ENCODE results near the gene CNTFR. TPM values are rescaled to one million over a fixed set of nuclear protein-coding genes. Genes with fewer than 3 reads are reported as not detected.

The CNTFR gene
- total RNA-seq, 2 donors from 2014 or later: 1.6 to 16.8 TPM

DNA sequence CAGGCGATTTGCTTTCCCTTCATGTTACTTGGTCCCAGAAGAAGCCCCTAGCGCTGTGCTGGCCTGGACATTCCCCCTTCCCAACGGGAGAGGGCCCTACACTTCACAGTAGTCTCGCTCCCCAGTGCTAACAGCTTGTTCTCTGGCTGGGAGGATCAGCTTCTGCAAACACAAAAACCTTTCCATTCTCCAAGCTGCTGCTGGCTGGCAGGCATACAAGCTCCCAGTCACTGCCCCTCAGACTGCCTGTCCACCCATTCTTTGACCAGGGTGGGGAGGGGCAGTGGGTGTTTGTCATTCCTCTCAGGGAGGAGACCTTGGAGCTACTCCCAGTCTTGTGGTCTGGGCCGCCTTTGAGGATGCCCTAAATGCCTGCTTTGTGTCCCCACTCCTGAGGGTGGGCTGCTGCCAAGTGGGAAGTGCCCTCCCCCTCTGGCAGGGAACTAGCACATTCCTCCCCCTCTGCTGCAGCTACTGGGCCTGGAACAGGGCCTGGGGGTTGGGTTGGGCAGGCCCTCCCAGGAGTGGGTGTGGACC is 87.6 kb downstream of the CNTFR start:
- WGBS, 2 donors: 33 to 34% methylated on average over 4 to 5 of the region's 5 CpGs
- Histone ChIP-seq H3K4me1 (peaks cover 22% of the 10 kb centered on the region), H3K27me3 (no peaks in the 10 kb centered on the region), H3K27ac (peak overlapping the region in 3 of 4 donors; percentile 39 to 61 (median 54)), H3K9me3 (no peaks in the 10 kb centered on the region), H3K4me3 (no peak overlapping the region), H3K36me3 (replicated peaks in 1 of 2; ENCODE audit: insufficient read depth in 1 of 2, low read depth in 2 of 2) (no peaks in the 10 kb centered on the region)
- TF ChIP-seq POLR2A (IDR thresholded peaks at IDR 0.05): no peak
- TF ChIP-seq, protein P1, sequence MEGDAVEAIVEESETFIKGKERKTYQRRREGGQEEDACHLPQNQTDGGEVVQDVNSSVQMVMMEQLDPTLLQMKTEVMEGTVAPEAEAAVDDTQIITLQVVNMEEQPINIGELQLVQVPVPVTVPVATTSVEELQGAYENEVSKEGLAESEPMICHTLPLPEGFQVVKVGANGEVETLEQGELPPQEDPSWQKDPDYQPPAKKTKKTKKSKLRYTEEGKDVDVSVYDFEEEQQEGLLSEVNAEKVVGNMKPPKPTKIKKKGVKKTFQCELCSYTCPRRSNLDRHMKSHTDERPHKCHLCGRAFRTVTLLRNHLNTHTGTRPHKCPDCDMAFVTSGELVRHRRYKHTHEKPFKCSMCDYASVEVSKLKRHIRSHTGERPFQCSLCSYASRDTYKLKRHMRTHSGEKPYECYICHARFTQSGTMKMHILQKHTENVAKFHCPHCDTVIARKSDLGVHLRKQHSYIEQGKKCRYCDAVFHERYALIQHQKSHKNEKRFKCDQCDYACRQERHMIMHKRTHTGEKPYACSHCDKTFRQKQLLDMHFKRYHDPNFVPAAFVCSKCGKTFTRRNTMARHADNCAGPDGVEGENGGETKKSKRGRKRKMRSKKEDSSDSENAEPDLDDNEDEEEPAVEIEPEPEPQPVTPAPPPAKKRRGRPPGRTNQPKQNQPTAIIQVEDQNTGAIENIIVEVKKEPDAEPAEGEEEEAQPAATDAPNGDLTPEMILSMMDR (IDR thresholded peaks at IDR 0.05): peak in 3 of 7 experiments; percentile 11 to 30 (median 23)
- ATAC-seq: peak; percentile 77
- intact Hi-C loops (cut with DNase I): no loop called here
- DNase-seq: peak; percentile 35 to 81 (median 69)

Other genes with a start within 250 kb of the CNTFR start
- gene MYORG, start 212.8 kb downstream of the CNTFR start, total RNA-seq: 10 to 100 TPM; 11.2 to 11.9 TPM
- gene FAM219A, start 131.2 kb downstream of the CNTFR start, total RNA-seq: 1 to 10 TPM; 6.5 to 6.6 TPM
- 1 to 10 TPM in 1 of 2 donors, under 1 TPM in 1; 0.99 to 2.1 TPM for gene DNAI1, start 130.9 kb downstream of the CNTFR start, total RNA-seq
- gene ENHO, start 66.7 kb downstream of the CNTFR start, total RNA-seq: 1 to 10 TPM in 1 of 2 donors, not detected in 1; 2.9 TPM
- 10 to 100 TPM in 1 of 2 donors, 1 to 10 TPM in 1; 8.6 to 16.9 TPM for gene RPP25L, start 22.4 kb upstream of the CNTFR start, total RNA-seq
- 10 to 100 TPM; 36.1 to 39.9 TPM for gene DCTN3, start 30.8 kb upstream of the CNTFR start, total RNA-seq
- not detected for gene ARID3C, start 39.3 kb upstream of the CNTFR start, total RNA-seq
- gene SIGMAR1, start 48.1 kb upstream of the CNTFR start, total RNA-seq: 10 to 100 TPM; 26.7 to 57.1 TPM
- 10 to 100 TPM; 31.6 to 33.2 TPM for gene GALT, start 57.0 kb upstream of the CNTFR start, total RNA-seq
- 10 to 100 TPM; 14.5 to 27.4 TPM for gene IL11RA, start 62.5 kb upstream of the CNTFR start, total RNA-seq
- not detected for gene CCL27, start 72.9 kb upstream of the CNTFR start, total RNA-seq
- not detected for gene CCL19, start 101.6 kb upstream of the CNTFR start, total RNA-seq
- gene CCL21, start 120.4 kb upstream of the CNTFR start, total RNA-seq: 10 to 100 TPM; 32.6 to 40.2 TPM

Measured in body of pancreas (tissue), 4 donors.